Measurements from ENCODE around the gene HLA-A.
A peak's percentile ranks its signal among the peaks of the same experiment; 100 is the strongest.
"Not testable (repeated sequence)": the region's sequence is repeated elsewhere in the genome, so short reads cannot be mapped to it uniquely, and the experiment has no call there.

Gene HLA-A

GRCh38 chr6:29974901-29975560, 32.7 kb downstream of the HLA-A start:
- in situ Hi-C loops (cut with HindIII; ENCODE audit: low sequenced_read_pairs) = no loop called here
- no peak for DNase-seq (ENCODE audit: low read depth, low spot score)
- no peak overlapping the region for H3K4me3 ChIP-seq (ENCODE audit: low read depth, low read length)
- TF ChIP-seq, protein P1, sequence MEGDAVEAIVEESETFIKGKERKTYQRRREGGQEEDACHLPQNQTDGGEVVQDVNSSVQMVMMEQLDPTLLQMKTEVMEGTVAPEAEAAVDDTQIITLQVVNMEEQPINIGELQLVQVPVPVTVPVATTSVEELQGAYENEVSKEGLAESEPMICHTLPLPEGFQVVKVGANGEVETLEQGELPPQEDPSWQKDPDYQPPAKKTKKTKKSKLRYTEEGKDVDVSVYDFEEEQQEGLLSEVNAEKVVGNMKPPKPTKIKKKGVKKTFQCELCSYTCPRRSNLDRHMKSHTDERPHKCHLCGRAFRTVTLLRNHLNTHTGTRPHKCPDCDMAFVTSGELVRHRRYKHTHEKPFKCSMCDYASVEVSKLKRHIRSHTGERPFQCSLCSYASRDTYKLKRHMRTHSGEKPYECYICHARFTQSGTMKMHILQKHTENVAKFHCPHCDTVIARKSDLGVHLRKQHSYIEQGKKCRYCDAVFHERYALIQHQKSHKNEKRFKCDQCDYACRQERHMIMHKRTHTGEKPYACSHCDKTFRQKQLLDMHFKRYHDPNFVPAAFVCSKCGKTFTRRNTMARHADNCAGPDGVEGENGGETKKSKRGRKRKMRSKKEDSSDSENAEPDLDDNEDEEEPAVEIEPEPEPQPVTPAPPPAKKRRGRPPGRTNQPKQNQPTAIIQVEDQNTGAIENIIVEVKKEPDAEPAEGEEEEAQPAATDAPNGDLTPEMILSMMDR (IDR thresholded peaks at IDR 0.05; ENCODE audit: low read depth, low read length) = no peak

GRCh38 chr6:29975561-29975907, 33.2 kb downstream of the HLA-A start:
- in situ Hi-C loops (cut with HindIII; ENCODE audit: low sequenced_read_pairs) = no loop called here
- TF ChIP-seq, protein P1 (IDR thresholded peaks at IDR 0.05; ENCODE audit: low read depth, low read length) = no peak
- no peak for DNase-seq (ENCODE audit: low read depth, low spot score)
- H3K4me3 ChIP-seq (ENCODE audit: low read depth, low read length) = no peak overlapping the region

GRCh38 chr6:29976253-29976587, 33.9 kb downstream of the HLA-A start:
- peak overlapping the region; percentile 39 for H3K4me3 ChIP-seq (ENCODE audit: low read depth, low read length)
- no peak for DNase-seq (ENCODE audit: low read depth, low spot score)
- in situ Hi-C loops (cut with HindIII; ENCODE audit: low sequenced_read_pairs) = no loop called here

DNA sequence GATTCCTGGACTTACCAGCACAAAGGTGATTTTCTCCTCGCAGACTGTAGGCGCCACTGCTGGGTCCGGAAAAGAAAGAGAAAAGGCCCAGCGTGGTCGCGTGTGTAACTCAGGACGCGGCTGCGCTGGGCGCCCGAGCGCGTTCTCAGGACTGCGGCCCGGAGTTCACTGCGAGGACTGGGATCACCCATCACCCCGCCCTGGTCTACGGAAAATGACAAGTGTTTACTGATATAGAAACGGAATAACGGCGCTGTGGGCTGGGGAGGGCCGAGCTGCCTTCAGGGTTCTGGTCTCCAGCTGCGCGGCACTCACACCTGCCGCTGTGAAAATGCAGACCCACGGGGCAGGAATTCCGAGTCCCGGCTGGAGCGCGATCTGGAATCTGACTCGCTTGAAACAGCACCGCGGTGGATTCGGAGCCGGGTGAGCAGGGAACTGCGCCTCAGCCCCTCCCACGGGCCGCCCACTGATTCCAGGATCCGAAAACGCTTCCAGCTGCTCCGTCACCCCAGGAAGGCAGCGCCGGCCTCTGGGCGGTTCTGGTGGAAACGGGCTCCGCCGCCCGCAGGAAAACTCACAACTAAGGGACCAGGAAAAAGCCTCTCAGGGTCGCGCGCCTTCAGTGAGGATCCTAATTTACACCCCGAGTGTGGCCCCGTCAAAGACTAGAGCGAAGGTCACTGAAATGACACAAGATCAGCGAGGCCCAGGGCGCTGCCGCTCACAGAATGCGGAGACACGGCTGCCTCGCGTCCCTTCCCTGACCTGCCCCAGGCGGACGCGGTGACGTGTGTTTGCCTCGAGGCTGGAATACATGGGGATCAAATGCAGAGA, 34.5 kb downstream of the HLA-A start:
- TF ChIP-seq, protein P1 (IDR thresholded peaks at IDR 0.05; ENCODE audit: low read depth, low read length) = peak; percentile 36
- H3K4me3 ChIP-seq (ENCODE audit: low read depth, low read length) = peak overlapping the region; percentile 39
- in situ Hi-C loops (cut with HindIII; ENCODE audit: low sequenced_read_pairs) = no loop called here
- DNase-seq (ENCODE audit: low read depth, low spot score) = peak; percentile 59

More at GRCh38 chr6:29976253-29976587, 33.9 kb downstream of the HLA-A start:
- TF ChIP-seq, protein P1 (IDR thresholded peaks at IDR 0.05; ENCODE audit: low read depth, low read length) = no peak

GRCh38 chr6:29977425-29977727, 35.0 kb downstream of the HLA-A start:
- H3K4me3 ChIP-seq (ENCODE audit: low read depth, low read length) = peak overlapping the region; percentile 39
- TF ChIP-seq, protein P1 (IDR thresholded peaks at IDR 0.05; ENCODE audit: low read depth, low read length) = no peak
- in situ Hi-C loops (cut with HindIII; ENCODE audit: low sequenced_read_pairs) = no loop called here
- DNase-seq (ENCODE audit: low read depth, low spot score) = no peak

DNA sequence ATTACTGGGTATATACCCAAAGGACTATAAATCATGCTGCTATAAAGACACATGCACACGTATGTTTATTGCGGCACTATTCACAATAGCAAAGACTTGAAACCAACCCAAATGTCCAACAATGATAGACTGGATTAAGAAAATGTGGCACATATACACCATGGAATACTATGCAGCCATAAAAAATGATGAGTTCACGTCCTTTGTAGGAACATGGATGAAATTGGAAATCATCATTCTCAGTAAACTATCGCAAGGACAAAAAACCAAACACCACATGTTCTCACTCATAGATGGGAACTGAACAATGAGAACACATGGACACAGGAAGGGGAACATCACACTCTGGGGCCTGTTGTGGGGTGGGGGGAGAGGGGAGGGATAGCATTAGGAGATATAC, 37.7 kb downstream of the HLA-A start:
- DNase-seq (ENCODE audit: low read depth, low spot score); H3K4me3 ChIP-seq (ENCODE audit: low read depth, low read length); in situ Hi-C loops (cut with HindIII; ENCODE audit: low sequenced_read_pairs): not testable (repeated sequence)

DNA sequence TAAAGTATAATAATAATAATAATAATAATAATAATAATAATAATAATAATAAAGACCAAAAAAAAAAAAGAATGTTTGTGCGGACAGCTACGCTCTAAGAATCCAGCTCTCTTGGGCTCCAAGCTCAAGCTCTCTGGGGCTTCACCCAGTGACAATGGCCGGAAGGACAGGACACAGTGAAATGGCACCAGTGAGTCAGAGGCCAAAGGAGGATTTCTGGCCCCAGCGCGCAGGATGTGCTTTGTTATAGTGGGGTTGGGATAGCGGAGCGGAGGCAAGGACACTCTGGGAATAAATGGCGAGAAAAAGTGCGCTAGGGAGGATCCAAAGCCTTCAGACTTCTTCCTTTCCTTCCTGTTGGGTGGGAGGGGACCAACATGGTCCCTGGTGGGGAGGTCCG, 38.2 kb downstream of the HLA-A start:
- no peak for DNase-seq (ENCODE audit: low read depth, low spot score)
- TF ChIP-seq, protein P1 (IDR thresholded peaks at IDR 0.05; ENCODE audit: low read depth, low read length) = no peak
- no peak overlapping the region for H3K4me3 ChIP-seq (ENCODE audit: low read depth, low read length)
- in situ Hi-C loops (cut with HindIII; ENCODE audit: low sequenced_read_pairs) = no loop called here
